HepG2 (cell line): ENCODE results near the gene VWA2. TPM values are rescaled to one million over a fixed set of nuclear protein-coding genes. Genes with fewer than 3 reads are reported as not detected.

Source experiments
- ATAC-seq: fragments of 200-7000 bp; cut with Tn5 transposase; 3 replicates; pipeline ENCODE4 v1.9.1; 2020; ENCODE audit warnings: mild to moderate bottlenecking, moderate library complexity
- BruUV-seq: library from RNA; stranded (reverse); fragments of 400-500 nt; replicated peaks from 2 replicates; lab custom pipeline; 2021; lab: Mats Ljungman, UMichigan
- CTCF ChIA-PET: fragments of 300-600 bp; formaldehyde crosslinking; extraction: SDS; loops from one replicate; lab custom pipeline; 2021; ENCODE audit warnings: low total read pairs, inconsistent platforms, low intra/inter-chr PET ratio; lab: Yijun Ruan, JAX
- POLR2A ChIA-PET: fragments of 350-600 bp; sonication (Branson Sonifier 250); formaldehyde crosslinking; loops from one replicate; lab custom pipeline; 2020; ENCODE audit warnings: antibody characterized with exemption, inconsistent platforms; lab: Yijun Ruan, JAX
- DNase-seq: peaks from one replicate; pipeline ENCODE4 v3.0.0-alpha.2; 2015; ENCODE audit warnings: low spot score
- FAIRE-seq: peaks from 3 replicates; lab custom pipeline; 2011; peaks lifted over from hg19 to GRCh38; lab: Jason Lieb, UNC
- H2AFZ ChIP-seq: one replicate; pipeline ENCODE4 v1.6.1; 2011; ENCODE audit warnings: low read length, inconsistent platforms
- H3K27ac ChIP-seq: fragments of 300-600 bp; 3 replicates; pipeline ENCODE4 v1.8.0; 2011; ENCODE audit warnings: mixed run types, mild to moderate bottlenecking, mixed read lengths, low read length, inconsistent platforms; ENCODE audit not compliant: insufficient read depth; ENCODE audit errors: extremely low read length
- H3K27me3 ChIP-seq, 2 experiments: fragments of 200-600 bp in 1 of 2; 2 replicates in 1 of 2; 3 replicates in 1 of 2; pipeline versions ENCODE4 v1.6.0 to v1.8.0; 2011; ENCODE audit warnings: low read length in 2 of 2, mild to moderate bottlenecking in 2 of 2, moderate library complexity in 2 of 2, inconsistent platforms in 1 of 2; ENCODE audit not compliant: insufficient read depth in 2 of 2, control insufficient read depth in 1 of 2
- H3K36me3 ChIP-seq, 2 experiments: fragments of 200-600 bp in 1 of 2; replicated peaks in 1 of 2; 2 replicates in 1 of 2; 3 replicates in 1 of 2; pipeline versions ENCODE4 v1.5.1 to v1.8.0; 2011; ENCODE audit warnings: low read length in 2 of 2, inconsistent platforms in 1 of 2; ENCODE audit not compliant: insufficient read depth in 2 of 2, control insufficient read depth in 1 of 2
- H3K4me1 ChIP-seq: 2 replicates; pipeline ENCODE4 v1.5.1; 2012; ENCODE audit warnings: low read length, inconsistent platforms; ENCODE audit not compliant: insufficient read depth
- H3K4me2 ChIP-seq: 2 replicates; pipeline ENCODE4 v1.6.0; 2011; ENCODE audit warnings: low read depth, low read length, inconsistent platforms
- H3K4me3 ChIP-seq, 3 experiments: fragments of 200-600 bp in 1 of 3; sonication (generic), shearing (Covaris generic) in 1 of 3; replicated peaks in 1 of 3; 2 replicates each; pipeline ENCODE4 v1.5.1; 2011 to 2016; ENCODE audit warnings: low read length in 3 of 3, inconsistent platforms in 2 of 3, low read depth in 2 of 3, mild to moderate bottlenecking in 2 of 3, control low read depth in 1 of 3, mixed read lengths in 1 of 3; ENCODE audit not compliant: insufficient read depth in 1 of 3
- H3K79me2 ChIP-seq: one replicate; pipeline ENCODE4 v1.6.1; 2011; ENCODE audit warnings: low read length, inconsistent platforms; ENCODE audit not compliant: insufficient read depth
- H3K9ac ChIP-seq: 2 replicates; pipeline ENCODE4 v1.6.0; 2011; ENCODE audit warnings: mild to moderate bottlenecking, low read depth, low read length, inconsistent platforms; ENCODE audit not compliant: insufficient read depth
- H3K9me3 ChIP-seq: 2 replicates; pipeline ENCODE4 v1.5.1; 2012; ENCODE audit warnings: mild to moderate bottlenecking, low read length
- H4K20me1 ChIP-seq: 2 replicates; pipeline ENCODE4 v1.6.0; 2011; ENCODE audit warnings: inconsistent platforms, mild to moderate bottlenecking, low read length, moderate library complexity; ENCODE audit not compliant: insufficient read depth
- GMEB1 ChIP-seq: sonication (generic); formaldehyde crosslinking; IDR thresholded peaks from 2 replicates; pipeline ENCODE4 v1.5.1; 2020; ENCODE audit warnings: missing genetic modification reagents, mild to moderate bottlenecking, borderline replicate concordance
- HIVEP1 ChIP-seq: sonication (generic); formaldehyde crosslinking; IDR thresholded peaks from 2 replicates; pipeline ENCODE4 v1.4.0; 2020; ENCODE audit warnings: mild to moderate bottlenecking, missing genetic modification reagents
- HOXA3 ChIP-seq: sonication (generic); formaldehyde crosslinking; IDR thresholded peaks from 2 replicates; pipeline ENCODE4 v1.5.0; 2020; ENCODE audit warnings: missing genetic modification reagents
- NKX3-1 ChIP-seq: sonication (generic); formaldehyde crosslinking; IDR thresholded peaks from 2 replicates; pipeline ENCODE4 v1.5.0; 2020; ENCODE audit warnings: missing genetic modification reagents
- SATB2 ChIP-seq: sonication (generic); formaldehyde crosslinking; IDR thresholded peaks from 2 replicates; pipeline ENCODE4 v1.5.0; 2020; ENCODE audit warnings: missing genetic modification reagents
- SIX4 ChIP-seq: sonication (generic); formaldehyde crosslinking; IDR thresholded peaks from 2 replicates; pipeline ENCODE4 v1.4.0; 2020; ENCODE audit warnings: missing genetic modification reagents
- YEATS4 ChIP-seq: sonication (generic); formaldehyde crosslinking; IDR thresholded peaks from 2 replicates; pipeline ENCODE4 v1.4.0; 2020; ENCODE audit warnings: missing genetic modification reagents, borderline replicate concordance
- ZBTB42 ChIP-seq: sonication (generic); formaldehyde crosslinking; IDR thresholded peaks from 2 replicates; pipeline ENCODE4 v1.5.0; 2020; ENCODE audit warnings: mild to moderate bottlenecking, missing genetic modification reagents
- ZBTB43 ChIP-seq: sonication (generic); formaldehyde crosslinking; conservative IDR thresholded peaks from 2 replicates; pipeline ENCODE4 v1.4.0; 2020; ENCODE audit warnings: missing genetic modification reagents
- ZNF687 ChIP-seq: sonication (generic); formaldehyde crosslinking; IDR thresholded peaks from 2 replicates; pipeline ENCODE4 v1.5.1; 2020; ENCODE audit warnings: mild to moderate bottlenecking, missing genetic modification reagents, moderate library complexity
- ZNF709 ChIP-seq: sonication (generic); formaldehyde crosslinking; IDR thresholded peaks from 2 replicates; pipeline ENCODE4 v1.5.0; 2020; ENCODE audit warnings: mild to moderate bottlenecking, missing genetic modification reagents
- WGBS: methylation state at CpG from one replicate; pipeline ENCODE4 v1.1.6; 2017; ENCODE audit warnings: low lambda C conversion rate; 5-methylcytosine and 5-hydroxymethylcytosine counted together
- in situ Hi-C: cut with HindIII; loops from 2 replicates; pipeline ENCODE4 v1.10.0; 2017; ENCODE audit warnings: low pct_unique_long_range_greater_than_20kb; ENCODE audit not compliant: extremely low pct_ligation_motif_present
- intact Hi-C: fragments of 100-400 bp; cut with micrococcal nuclease; formaldehyde crosslinking; loops from one replicate; pipeline ENCODE4 v1.10.0; 2022; ENCODE audit not compliant: unreplicated experiment
- polyA plus RNA-seq, 8 experiments: library from polyadenylated mRNA; depleted of rRNA in 3 of 8; stranded (reverse) in 7 of 8; unstranded in 1 of 8; fragments of >200 nt; fragmentation: Illumina TruSeq in 4 of 8; extraction: Trizol in 4 of 8; gene quantifications; 2 replicates each; pipeline versions ENCODE4 v1.2.1 to v1.2.3, GENCODE V29; 2011 to 2016; ENCODE audit warnings: low read depth in 4 of 8, missing spikeins in 1 of 8, mixed read lengths in 1 of 8; ENCODE audit not compliant: insufficient read depth in 1 of 8
- total RNA-seq, 5 experiments: library from RNA; depleted of rRNA; stranded (reverse); fragments of >200 nt; fragmentation: Illumina TruSeq; extraction: Trizol; gene quantifications; 2 replicates each; pipeline ENCODE4 v1.2.3, GENCODE V29; 2016; ENCODE audit warnings: low read depth in 1 of 5
- TF ChIP-seq, protein P1 (sequence below): sonication (generic); formaldehyde crosslinking; IDR thresholded peaks from 2 replicates; pipeline ENCODE4; 2020; ENCODE audit warnings: missing genetic modification reagents, mild to moderate bottlenecking, borderline replicate concordance

The VWA2 gene
- total and polyA plus RNA-seq, 2 of the 13 experiments (the other 11 are each of a cell fraction or from before 2014, with no cell fraction given), result not detected

DNA sequence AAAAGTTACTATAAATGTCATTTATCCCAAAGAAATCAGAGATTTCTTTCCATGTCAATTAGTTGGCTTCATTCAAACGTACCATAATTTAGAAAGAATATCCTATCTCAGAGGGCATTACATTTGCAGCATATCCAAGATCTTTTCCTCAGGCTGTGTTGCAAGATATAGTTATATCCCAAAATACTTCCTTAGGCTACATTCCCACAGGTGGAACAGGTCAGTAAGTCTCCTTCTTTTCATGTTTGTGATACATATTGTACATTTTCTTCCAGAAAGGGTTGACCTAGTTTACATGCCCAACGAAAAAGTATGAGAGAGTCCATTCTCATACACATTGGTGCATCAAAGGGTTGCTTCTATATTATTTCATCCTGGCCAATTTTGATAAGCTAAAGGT is 26.9 kb upstream of the VWA2 start:
- intact Hi-C loops, result no loop called here
- ChIA-PET CTCF (no interaction called here), POLR2A (no interaction called here)
- H3K27me3 ChIP-seq, result peaks cover 0 to 23% of the 10 kb centered on the region in 2 experiments; a peak in 3 of 5 replicates
- WGBS, result 7% methylated on average over 2 of the region's 2 CpGs
- FAIRE-seq (no peak), DNase-seq (no peak), ATAC-seq (no peak)
- no peaks in the 10 kb centered on the region for H3K9me3 ChIP-seq
- H4K20me1 ChIP-seq, result no peaks in the 10 kb centered on the region
- TF ChIP-seq, protein P1, sequence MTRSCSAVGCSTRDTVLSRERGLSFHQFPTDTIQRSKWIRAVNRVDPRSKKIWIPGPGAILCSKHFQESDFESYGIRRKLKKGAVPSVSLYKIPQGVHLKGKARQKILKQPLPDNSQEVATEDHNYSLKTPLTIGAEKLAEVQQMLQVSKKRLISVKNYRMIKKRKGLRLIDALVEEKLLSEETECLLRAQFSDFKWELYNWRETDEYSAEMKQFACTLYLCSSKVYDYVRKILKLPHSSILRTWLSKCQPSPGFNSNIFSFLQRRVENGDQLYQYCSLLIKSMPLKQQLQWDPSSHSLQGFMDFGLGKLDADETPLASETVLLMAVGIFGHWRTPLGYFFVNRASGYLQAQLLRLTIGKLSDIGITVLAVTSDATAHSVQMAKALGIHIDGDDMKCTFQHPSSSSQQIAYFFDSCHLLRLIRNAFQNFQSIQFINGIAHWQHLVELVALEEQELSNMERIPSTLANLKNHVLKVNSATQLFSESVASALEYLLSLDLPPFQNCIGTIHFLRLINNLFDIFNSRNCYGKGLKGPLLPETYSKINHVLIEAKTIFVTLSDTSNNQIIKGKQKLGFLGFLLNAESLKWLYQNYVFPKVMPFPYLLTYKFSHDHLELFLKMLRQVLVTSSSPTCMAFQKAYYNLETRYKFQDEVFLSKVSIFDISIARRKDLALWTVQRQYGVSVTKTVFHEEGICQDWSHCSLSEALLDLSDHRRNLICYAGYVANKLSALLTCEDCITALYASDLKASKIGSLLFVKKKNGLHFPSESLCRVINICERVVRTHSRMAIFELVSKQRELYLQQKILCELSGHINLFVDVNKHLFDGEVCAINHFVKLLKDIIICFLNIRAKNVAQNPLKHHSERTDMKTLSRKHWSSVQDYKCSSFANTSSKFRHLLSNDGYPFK (CRISPR knock-in tag), result no peak
- TF ChIP-seq NKX3-1 (CRISPR knock-in tag), result no peak
- TF ChIP-seq ZBTB43 (CRISPR knock-in tag), result no peak
- TF ChIP-seq ZBTB42 (CRISPR knock-in tag), result no peak
- no peak for TF ChIP-seq GMEB1 (CRISPR knock-in tag)
- no peak for TF ChIP-seq SIX4
- no peak for TF ChIP-seq SATB2 (CRISPR knock-in tag)
- TF ChIP-seq YEATS4 (CRISPR knock-in tag), result no peak
- TF ChIP-seq ZNF687 (CRISPR knock-in tag), result no peak
- TF ChIP-seq HIVEP1 (CRISPR knock-in tag), result no peak
- TF ChIP-seq ZNF709 (CRISPR knock-in tag), result no peak
- no peak for TF ChIP-seq HOXA3
- H3K79me2 ChIP-seq, result no peaks in the 10 kb centered on the region
- in situ Hi-C loops, result no loop called here
- no peaks in the 10 kb centered on the region for H3K4me1 ChIP-seq
- no peaks in the 10 kb centered on the region for H3K36me3 ChIP-seq
- H3K9ac ChIP-seq, result no peak overlapping the region
- BruUV-seq, result no TSS peak
- no peak overlapping the region for H3K4me3 ChIP-seq
- no peak overlapping the region for H2AFZ ChIP-seq
- H3K27ac ChIP-seq, result no peak overlapping the region
- H3K4me2 ChIP-seq, result no peak overlapping the region
